NCI-H524 treated with DMSO at 0.1 percent for 48 hours (cell line): ENCODE data around the gene SLC5A10.
"Not testable (repeated sequence)": the region's sequence is repeated elsewhere in the genome, so short reads cannot be mapped to it uniquely, and the experiment has no call there.

ENCODE experiments used
- DNase-seq: peaks from one replicate; lab custom pipeline; 2025; lab: John Stamatoyannopoulos, UW

Gene SLC5A10

GRCh38 chr17:18951941-18952842 is at the start of gene SLC5A10:
TSS of gene SLC5A10 (plus strand) at chr17:18952165. CDS start at chr17:18952206, 41 bp downstream.
- DNase-seq = no peak

- no peak for DNase-seq
Measured at GRCh38 chr17:18904482-18904881, 47.5 kb upstream of the SLC5A10 start.

GRCh38 chr17:18905226-18905625 is 46.7 kb upstream of the SLC5A10 start:
- no peak for DNase-seq

- no peak for DNase-seq
Measured at GRCh38 chr17:18910326-18910725, 41.6 kb upstream of the SLC5A10 start.

- no peak for DNase-seq
Measured at GRCh38 chr17:18910881-18911280, 41.1 kb upstream of the SLC5A10 start.

- no peak for DNase-seq
Measured at GRCh38 chr17:18916816-18917500, 35.0 kb upstream of the SLC5A10 start.

- no peak for DNase-seq
Measured at GRCh38 chr17:18917506-18918032, 34.4 kb upstream of the SLC5A10 start.

GRCh38 chr17:18919963-18920362 is 32.0 kb upstream of the SLC5A10 start:
- no peak for DNase-seq

- no peak for DNase-seq
Measured at GRCh38 chr17:18920911-18921441, 31.0 kb upstream of the SLC5A10 start.

GRCh38 chr17:18921485-18921884 is 30.5 kb upstream of the SLC5A10 start:
- DNase-seq = no peak

- DNase-seq = no peak
Measured at GRCh38 chr17:18921912-18922451, 30.0 kb upstream of the SLC5A10 start.

GRCh38 chr17:18922596-18922995 is 29.4 kb upstream of the SLC5A10 start:
- DNase-seq = not testable (repeated sequence)

GRCh38 chr17:18925187-18925586 is 26.8 kb upstream of the SLC5A10 start:
- DNase-seq = no peak

- no peak for DNase-seq
Measured at GRCh38 chr17:18928628-18929125, 23.3 kb upstream of the SLC5A10 start.

- DNase-seq = no peak
Measured at GRCh38 chr17:18932360-18933055, 19.5 kb upstream of the SLC5A10 start.

- DNase-seq = no peak
Measured at GRCh38 chr17:18933102-18934058, 18.6 kb upstream of the SLC5A10 start.

- no peak for DNase-seq
Measured at GRCh38 chr17:18937981-18938691, 13.8 kb upstream of the SLC5A10 start.

GRCh38 chr17:18938692-18939023 is 13.3 kb upstream of the SLC5A10 start:
- no peak for DNase-seq

GRCh38 chr17:18944646-18945045 is 7.3 kb upstream of the SLC5A10 start:
- no peak for DNase-seq

GRCh38 chr17:18946536-18946935 is 5.4 kb upstream of the SLC5A10 start:
- DNase-seq = no peak
